GM18951 (cell line): ENCODE results near the gene GEMIN2.
"Not testable (repeated sequence)": the region's sequence is repeated elsewhere in the genome, so short reads cannot be mapped to it uniquely, and the experiment has no call there.

ENCODE experiments used
- POLR2A ChIP-seq: IDR thresholded peaks from 4 replicates; pipeline ENCODE4 v1.6.1; 2011; ENCODE audit warnings: mild to moderate bottlenecking; ENCODE audit not compliant: insufficient read length, insufficient read depth; ENCODE audit errors: extremely low read depth
- in situ Hi-C: fragments of 300-500 bp; cut with MboI; formaldehyde crosslinking; loops from one replicate; pipeline ENCODE4 v1.12.0; 2022; ENCODE audit warnings: low sequenced_read_pairs, mixed read lengths, inconsistent platforms; ENCODE audit not compliant: unreplicated experiment

GEMIN2 gene

DNA sequence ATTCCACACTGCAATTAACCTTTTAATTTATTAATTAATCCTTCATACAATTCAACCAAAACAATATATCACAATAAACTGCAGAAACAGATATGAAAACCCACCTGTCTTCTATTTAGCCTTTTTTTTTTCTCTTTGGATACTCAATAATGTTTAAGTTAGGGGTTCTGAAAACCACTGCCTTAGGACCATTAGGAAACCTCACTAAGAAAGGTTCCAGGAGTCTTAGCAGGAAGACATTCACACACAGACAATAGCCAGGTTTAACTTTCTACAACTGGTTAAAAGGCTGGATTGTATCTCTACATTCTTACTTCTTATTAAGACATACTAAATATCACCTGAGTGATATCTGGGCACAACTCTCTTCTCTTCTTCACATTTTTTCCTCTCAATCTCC is 14.4 kb upstream of the GEMIN2 start:
- no peak for TF ChIP-seq POLR2A
- in situ Hi-C loops = loop anchor here (25.0 kb wide), 1 partner anchor 338 kb away; the partner anchor contains the start of gene FBXO33

DNA sequence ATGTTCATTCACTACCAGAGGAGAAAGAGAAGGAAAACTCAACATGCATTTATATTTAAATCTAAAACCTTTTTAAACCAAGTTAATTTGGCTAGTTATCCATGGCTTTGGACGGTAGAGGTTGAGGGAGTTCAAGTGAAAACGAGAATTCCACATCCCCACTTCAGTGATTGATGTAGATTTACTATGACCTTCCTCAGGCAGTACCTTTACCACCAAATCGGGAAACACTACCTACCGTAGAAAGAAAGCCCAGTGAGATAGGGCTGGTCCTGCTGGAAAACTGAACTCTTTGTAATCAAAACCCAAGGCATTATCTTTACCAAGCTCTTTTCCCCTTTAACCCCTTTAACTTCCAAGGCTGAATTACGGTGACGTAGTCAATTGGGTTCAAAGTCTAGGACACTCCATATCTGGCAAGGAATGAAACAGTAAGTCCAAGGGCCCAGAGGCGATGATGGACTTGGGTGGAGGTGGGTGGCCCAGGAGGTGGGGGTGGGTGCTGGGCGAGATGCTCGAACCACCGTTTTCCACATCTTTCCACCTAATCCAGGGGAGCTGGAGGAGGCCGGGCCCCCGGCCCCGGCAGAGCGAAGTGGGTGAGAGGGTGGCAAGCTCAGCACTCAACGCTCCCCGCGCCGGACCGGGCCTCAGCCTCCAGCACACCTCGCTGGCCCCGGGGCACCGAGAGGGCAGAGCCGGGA is 11.7 kb upstream of the GEMIN2 start:
- TF ChIP-seq POLR2A = no peak
- in situ Hi-C loops = loop anchor here (25.0 kb wide), 1 partner anchor 335 kb away; the partner anchor contains the start of gene FBXO33

DNA sequence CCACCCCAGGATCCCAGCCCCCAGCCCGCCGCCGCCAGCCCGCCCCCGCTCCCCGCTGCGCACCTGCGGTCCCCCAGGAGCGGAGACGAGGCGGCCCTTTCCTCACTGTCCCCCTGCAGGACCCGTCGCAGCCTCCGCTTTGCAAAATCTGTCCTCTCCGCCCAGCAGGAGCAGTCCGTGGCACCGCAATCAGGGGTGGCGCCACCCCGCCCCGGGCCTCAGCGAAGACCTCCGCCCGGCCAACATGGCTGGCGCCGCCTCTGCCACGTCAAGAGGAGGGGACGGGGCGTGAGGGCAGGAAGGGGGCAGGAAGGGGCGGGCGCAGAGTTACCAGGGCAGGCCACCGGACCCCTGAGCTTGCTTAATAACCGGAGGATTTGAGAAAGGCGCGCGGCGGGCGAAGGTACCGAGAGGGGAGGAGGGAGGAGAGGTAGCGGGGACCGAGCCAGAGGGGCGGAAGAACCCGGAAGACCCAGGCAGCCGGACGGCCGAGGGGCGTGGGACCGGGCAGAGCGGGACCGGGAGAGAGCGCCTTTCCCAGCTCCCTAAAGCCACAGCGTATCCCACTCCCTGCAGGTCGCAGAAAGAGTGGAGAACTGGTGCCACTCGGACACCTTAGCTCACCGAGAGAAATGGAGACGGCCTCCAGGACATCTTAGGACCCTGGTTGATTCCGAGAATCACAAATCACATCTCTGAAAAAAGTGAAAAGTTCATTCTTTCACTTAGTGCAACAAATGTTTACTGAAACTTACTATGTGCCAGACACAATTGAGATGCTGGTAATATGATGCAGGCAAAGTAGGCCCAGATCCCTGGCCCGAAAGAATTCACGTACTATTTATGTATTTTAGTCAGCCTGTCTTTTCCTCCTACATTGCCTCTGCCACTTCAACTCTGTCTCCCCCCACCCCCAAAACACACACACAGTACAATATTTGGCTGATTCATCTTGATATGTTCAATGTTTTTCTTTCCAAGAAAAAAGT is 10.9 kb upstream of the GEMIN2 start, which contains the start of gene SEC23A:
Gene SEC23A (minus strand): TSS at position 267 of the 989 bp plus-strand sequence. CDS start 7,117 bp downstream, outside the sequence.
- peak; percentile 88 for TF ChIP-seq POLR2A
- in situ Hi-C loops = loop anchor here (25.0 kb wide), 1 partner anchor 334 kb away; the partner anchor contains the start of gene FBXO33

DNA sequence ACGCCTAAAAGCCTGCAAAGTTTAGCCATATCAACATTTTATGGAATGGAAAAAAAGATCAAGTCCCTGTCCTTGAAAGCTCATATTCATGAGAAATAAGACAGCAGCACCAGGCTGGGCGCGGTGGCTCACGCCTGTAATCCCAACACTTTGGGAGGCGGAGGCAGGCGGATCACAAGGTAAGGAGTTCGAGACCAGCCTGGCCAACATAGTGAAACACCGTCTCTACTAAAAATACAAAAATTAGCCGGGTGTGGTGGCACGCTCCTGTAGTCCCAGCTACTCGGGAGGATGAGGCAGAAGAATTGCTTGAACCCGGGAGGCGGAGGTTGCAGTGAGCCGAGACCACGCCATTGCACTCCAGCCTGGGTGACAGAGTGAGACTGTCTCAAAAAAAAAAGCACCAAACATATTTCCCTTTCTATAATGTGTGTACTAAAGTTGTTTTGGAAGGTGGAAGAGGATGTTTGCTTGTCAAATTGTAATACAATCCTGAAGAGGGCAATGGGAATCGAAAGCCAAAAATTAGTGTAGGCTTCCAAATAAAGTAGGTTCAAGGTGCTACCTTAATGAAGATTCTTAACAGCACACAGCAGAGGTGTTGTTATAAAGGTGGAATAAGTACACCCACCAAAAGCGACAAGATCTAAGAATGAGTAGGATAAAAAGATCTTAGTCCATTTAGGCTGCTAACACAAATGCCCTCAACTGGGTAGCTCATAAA is 9.9 kb upstream of the GEMIN2 start:
- in situ Hi-C loops = loop anchor here (25.0 kb wide), 1 partner anchor 333 kb away; the partner anchor contains the start of gene FBXO33

DNA sequence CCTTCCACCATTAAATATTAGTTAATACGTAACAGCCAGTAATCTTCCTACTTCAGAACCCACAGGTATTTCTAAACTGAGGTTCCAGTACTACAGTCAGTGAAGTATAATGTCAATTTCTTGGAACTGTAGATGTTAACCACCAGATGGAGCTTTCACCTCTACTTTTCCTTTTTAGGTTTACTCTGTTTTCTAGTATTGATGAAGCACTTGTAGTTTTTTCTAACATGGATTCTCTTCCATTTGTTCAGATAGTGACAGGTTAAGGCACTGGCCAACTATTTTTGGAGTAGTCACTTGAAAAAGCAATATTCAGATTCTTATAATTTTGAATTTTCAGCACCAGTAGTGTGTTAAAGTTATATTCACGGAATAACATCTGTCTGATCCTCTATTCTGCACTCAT is 6.5 kb upstream of the GEMIN2 start:
- in situ Hi-C loops = loop anchor here (25.0 kb wide), 1 partner anchor 330 kb away; the partner anchor contains the start of gene FBXO33
- no peak for TF ChIP-seq POLR2A

DNA sequence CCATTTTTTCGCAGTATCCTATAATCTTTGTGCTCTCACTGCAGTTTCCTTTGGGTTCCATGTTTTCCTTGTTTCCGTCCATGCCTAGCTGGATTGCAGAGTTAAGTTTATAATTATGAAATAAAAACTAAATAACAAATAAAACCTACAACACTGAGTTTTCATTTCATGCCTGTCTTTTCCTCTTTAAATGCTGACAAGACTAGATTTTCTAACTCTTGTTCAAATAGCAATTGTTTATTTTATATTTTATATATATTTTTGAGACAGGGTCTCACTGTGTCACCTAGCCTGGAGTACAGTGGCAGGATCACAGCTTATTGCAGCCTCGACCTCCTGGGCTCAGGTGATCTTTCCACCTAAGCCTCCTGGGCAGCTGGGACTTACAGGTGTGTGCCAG is 5.3 kb upstream of the GEMIN2 start:
- TF ChIP-seq POLR2A = no peak
- in situ Hi-C loops = loop anchor here (25.0 kb wide), 1 partner anchor 329 kb away; the partner anchor contains the start of gene FBXO33

DNA sequence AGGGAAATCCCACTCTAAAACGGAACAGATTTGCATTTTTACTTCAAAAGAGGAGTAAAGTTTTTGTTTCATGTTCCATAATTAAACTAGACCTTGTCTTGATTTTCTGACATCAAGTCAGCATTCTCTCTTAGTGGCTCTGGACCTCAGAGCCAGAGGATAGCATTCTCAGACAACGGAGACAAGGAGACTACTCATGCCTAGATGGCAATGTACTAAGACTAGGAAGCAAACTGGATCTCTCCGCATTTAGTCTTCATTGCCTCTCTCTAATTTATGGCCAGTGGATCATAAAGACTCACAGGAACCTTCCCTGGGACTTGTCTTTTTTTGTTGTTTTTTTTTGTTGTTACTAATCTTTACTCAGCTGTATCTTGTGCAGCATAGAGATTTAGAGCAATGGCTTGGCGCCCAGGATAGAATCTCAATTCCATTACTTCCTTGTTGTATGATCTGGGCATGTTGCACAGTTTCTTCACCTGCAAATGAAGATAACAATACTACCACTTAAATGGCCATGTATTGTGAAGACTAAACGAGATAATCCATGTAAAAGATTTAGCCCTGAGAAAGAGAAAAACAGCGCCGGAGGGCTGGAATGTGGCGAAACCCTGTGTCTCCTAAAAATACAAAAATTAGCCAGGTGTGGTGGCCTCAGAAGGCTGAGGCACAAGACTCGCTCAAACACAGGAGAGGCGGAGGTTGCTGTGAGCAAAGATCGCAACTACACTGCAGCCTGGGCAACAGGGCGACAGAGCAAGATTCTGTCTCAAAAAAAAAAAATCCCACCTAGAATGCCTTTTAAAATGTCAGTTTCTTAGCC is 4.0 kb upstream of the GEMIN2 start:
- in situ Hi-C loops = loop anchor here (25.0 kb wide), 1 partner anchor 327 kb away; the partner anchor contains the start of gene FBXO33
- TF ChIP-seq POLR2A = no peak

DNA sequence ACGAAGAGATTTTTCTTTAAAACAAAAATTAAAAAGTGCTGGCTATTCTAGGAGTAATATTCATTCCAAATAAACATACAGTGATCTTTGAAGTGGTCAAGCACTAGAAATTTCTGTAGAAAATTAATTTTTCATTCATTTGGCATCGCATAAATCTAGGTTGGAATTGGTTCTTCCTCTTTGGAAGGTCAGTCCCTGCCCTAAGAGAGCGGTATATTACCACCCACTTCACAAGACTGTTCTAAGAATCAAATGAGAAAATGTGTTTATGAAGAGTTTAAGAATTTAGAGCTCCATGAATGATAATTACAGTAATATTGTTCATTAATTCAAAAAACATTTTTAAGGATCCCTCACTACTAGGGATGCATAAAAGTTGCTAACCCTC is 444 bp upstream of the GEMIN2 start:
- no peak for TF ChIP-seq POLR2A
- in situ Hi-C loops = loop anchor here (25.0 kb wide), 1 partner anchor 324 kb away; the partner anchor contains the start of gene FBXO33

DNA sequence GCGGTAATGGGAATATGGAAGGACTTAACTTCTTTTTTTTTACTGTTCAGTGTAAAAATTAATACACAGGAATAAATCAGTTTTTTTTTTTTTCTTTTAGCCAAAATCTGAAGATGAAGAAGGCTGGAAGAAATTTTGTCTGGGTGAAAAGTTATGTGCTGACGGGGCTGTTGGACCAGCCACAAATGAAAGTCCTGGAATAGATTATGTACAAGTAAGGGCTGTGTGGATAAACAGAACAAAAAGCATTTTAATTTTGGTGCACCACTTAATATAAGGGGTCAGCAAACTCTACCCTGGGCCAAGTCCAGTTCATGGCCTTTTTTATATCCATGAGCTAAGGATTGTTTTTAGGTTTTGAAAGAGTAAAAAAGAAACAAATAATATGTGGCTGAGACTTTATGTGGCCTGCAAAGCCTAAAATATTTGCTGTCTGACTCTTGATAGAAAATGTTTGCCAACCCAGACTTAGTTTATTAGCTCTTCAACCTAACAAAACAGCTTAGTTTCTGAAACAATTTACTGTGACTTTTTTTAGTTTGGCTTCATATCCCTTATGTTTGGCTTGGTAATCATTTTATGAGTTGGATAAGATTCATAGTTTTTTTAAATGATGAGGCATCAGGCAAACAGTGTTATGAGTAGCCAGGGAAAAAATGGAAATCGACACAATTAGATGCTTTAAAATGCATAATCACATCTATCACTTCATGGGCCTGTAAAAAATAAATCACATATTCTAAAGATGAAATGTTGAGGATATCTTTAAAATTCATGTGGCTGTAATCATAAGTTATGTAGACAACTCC is 8.4 kb downstream of the GEMIN2 start:
- TF ChIP-seq POLR2A = no peak
- in situ Hi-C loops = loop anchor here (25.0 kb wide), 1 partner anchor 315 kb away; the partner anchor contains the start of gene FBXO33

DNA sequence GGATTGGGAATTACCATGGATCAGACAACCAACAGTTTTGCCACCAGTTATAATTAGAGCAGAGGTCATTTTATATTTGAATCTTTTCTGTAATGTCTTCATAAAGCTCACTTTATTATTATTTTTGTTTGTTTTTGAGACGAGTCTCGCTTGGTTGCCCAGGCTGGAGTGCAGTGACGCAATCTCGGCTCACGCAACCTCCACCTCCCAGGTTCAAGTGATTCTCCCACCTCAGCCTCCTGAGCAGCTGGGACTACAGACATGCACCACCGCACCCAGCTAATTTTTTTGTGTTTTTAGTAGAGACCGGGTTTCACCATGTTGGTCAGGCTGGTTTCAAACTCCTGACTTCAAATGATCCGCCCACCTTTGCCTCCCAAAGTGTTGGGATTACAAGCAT is 23.7 kb downstream of the GEMIN2 start:
- in situ Hi-C loops = not testable (repeated sequence)

DNA sequence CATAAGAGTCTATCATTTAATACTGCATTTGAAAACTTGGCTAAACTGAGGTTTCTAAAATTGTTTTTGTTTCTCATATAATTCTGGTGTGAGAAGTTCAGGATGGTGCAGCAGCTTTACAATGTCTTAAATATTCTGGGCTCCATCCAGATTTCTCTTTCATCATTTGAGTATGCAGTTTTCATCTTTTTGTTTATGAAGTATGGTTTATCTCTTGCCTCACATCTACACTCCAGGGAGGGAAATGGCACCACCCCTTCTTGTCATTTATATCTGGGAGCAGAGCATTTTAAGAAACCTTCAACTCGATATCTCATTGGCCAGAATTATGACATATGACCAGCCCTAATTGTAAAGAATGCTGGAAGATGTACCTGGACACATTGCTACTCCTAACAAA is 24.3 kb downstream of the GEMIN2 start:
- in situ Hi-C loops = no loop called here
- no peak for TF ChIP-seq POLR2A

DNA sequence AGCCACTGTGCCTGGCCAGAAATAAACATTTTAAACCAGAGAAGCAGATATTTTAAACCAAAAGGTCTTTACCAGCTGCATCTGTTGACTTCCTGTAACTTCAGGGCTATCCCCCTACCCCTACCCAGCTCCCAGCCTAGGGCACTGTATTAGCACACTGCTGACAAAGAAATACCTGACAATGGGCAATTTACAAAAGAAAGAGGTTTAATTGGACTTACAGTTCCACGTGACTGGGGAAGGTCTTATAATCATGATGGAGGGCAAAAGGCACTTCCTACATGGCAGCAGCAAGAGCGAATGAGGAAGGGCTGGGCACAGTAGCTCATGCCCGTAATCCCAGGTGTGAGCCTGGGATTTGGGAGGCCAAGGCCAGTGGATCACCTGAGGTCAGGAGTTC is 26.0 kb downstream of the GEMIN2 start:
- in situ Hi-C loops = no loop called here
- TF ChIP-seq POLR2A = no peak

DNA sequence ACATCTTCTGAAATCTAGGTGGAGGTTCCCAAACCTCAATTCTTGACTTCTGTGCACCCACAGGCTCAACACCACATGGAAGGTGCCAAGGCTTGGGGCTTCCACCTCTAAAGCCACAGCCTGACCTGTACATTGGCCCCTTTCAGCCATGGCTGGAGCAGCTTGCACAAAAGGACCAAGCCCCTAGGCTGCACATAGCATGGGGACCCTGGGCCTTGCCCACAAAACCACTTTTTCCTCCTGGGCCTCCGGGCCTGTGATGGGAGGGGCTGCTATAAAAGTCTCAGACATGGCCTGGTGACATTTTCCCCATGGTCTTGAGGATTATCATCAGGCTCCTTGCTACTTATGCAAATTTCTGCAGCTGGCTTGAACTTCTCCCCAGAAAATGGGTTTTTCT is 27.5 kb downstream of the GEMIN2 start:
- in situ Hi-C loops = not testable (repeated sequence)

DNA sequence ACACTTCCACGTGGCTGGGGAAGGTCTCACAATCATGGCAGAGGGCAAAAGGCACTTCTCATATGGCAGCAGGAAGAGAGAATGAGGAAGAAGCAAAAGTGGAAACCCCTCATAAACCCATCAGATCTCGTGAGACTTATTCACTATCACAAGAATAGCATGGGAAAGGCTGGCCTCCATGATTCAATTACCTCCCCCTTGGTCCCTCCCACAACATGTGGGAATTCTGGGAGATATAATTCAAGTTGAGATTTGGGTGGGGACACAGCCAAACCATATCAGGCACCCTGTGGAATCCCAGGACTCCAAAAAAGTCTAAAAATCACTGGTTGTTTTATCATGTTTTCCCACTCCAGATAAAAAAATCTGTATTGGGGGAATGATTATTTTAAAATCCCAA is 29.1 kb downstream of the GEMIN2 start:
- in situ Hi-C loops = not testable (repeated sequence)
